ENCODE data around the gene TMEM167A.

The TMEM167A gene

DNA sequence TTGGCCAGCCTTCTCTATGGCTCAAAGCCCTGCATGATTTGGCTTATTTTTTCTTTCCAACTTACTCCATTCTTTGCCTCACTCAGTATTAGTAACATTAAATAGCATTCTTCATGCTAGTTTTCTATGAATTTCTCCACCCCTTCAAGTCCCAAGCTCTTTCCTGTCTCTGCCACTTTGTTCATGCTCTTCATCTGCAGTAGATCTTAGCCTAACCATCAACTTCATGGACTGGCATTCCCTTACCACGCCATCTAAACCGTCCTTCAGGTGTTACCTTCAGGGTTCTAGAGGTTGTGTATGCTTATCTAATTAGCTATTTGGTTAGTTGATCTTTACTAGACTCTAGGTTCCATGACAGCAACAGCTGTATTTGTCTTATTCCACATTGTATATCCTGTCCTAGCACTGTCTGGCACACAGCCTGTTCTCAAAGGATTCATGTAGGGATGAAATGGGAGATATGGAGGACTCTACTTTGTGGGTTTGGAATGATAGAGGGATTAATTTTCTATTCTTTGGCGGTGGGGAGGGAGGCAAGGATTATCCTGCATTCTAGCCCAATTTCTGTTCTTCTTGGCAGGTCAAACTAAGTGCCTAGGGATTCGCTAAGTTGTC lies 26.4 kb downstream of the TMEM167A start:
- H3K4me3 ChIP-seq (replicated peaks; ENCODE audit: insufficient read depth, low read length), result no peak overlapping the region
- no peak for DNase-seq (ENCODE audit: low read depth in 1 of 2, low spot score in 1 of 2)
- no peak overlapping the region for H3K27ac ChIP-seq (replicated peaks)
- H3K27me3 ChIP-seq (ENCODE audit: insufficient read depth, poor library complexity, severe bottlenecking), result no peaks in the 10 kb centered on the region
- no peak for TF ChIP-seq SPI1 (IDR thresholded peaks at IDR 0.05; ENCODE audit: borderline replicate concordance, low read depth)
- TF ChIP-seq GABPA (IDR thresholded peaks at IDR 0.05; ENCODE audit: low read depth), result no peak
- TF ChIP-seq, protein P1, sequence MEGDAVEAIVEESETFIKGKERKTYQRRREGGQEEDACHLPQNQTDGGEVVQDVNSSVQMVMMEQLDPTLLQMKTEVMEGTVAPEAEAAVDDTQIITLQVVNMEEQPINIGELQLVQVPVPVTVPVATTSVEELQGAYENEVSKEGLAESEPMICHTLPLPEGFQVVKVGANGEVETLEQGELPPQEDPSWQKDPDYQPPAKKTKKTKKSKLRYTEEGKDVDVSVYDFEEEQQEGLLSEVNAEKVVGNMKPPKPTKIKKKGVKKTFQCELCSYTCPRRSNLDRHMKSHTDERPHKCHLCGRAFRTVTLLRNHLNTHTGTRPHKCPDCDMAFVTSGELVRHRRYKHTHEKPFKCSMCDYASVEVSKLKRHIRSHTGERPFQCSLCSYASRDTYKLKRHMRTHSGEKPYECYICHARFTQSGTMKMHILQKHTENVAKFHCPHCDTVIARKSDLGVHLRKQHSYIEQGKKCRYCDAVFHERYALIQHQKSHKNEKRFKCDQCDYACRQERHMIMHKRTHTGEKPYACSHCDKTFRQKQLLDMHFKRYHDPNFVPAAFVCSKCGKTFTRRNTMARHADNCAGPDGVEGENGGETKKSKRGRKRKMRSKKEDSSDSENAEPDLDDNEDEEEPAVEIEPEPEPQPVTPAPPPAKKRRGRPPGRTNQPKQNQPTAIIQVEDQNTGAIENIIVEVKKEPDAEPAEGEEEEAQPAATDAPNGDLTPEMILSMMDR (IDR thresholded peaks at IDR 0.05; ENCODE audit: insufficient read depth, low read length), result no peak
- no peak for TF ChIP-seq REST (IDR thresholded peaks at IDR 0.05; ENCODE audit: insufficient replicate concordance, low read depth)
- no peak for TF ChIP-seq POLR2AphosphoS5 (IDR thresholded peaks at IDR 0.05; ENCODE audit: low read depth)

DNA sequence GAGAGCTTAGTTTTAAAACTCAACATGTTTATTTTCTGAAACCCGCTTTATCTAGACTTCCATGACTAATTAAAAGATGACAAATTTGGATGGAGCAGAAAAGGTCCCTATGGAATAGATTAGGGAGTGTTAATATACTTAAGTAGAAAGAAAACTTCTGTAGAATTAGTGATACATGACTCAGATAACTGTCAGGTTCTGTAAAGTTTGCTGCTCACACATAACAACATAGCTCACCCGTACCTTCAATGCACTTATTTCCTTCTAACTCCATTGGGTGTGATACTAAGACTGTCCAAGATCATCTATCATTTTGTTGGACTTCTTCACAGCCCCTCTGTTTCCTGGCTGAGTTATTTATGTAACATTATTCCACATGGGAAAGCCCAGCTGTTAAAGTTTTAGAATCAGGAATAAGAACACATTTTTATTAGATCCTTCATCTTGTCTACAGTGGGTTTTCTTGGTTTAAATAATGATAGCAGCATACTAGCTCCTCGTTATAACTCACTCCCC lies 27.8 kb downstream of the TMEM167A start:
- no peak for TF ChIP-seq POLR2AphosphoS5 (IDR thresholded peaks at IDR 0.05; ENCODE audit: low read depth)
- TF ChIP-seq SPI1 (IDR thresholded peaks at IDR 0.05; ENCODE audit: borderline replicate concordance, low read depth), result no peak
- TF ChIP-seq GABPA (IDR thresholded peaks at IDR 0.05; ENCODE audit: low read depth), result no peak
- TF ChIP-seq REST (IDR thresholded peaks at IDR 0.05; ENCODE audit: insufficient replicate concordance, low read depth), result no peak
- TF ChIP-seq, protein P1 (IDR thresholded peaks at IDR 0.05; ENCODE audit: insufficient read depth, low read length), result no peak

DNA sequence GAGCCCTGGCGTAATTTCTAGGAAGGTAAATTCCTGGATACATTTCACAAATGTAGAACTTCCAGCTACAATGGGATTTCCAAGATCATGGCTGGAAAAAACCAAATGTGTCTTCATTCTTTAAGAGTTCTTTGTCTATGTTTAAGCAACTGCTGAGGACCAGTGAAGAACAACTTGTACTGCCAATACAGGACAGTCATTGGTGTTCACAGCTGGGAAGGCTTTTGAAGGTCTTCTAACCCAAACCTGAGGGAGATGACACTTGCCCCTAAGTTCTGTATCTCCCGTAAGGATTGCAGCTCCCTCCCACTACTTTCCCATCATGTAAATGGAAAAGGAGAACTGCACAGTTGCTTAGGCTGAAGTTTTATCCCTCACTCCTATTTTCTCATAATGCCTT lies 28.4 kb downstream of the TMEM167A start:
- no peak overlapping the region for H3K27ac ChIP-seq (replicated peaks)
- H3K4me3 ChIP-seq (replicated peaks; ENCODE audit: insufficient read depth, low read length), result no peak overlapping the region
- TF ChIP-seq SPI1 (IDR thresholded peaks at IDR 0.05; ENCODE audit: borderline replicate concordance, low read depth) (no peak), REST (IDR thresholded peaks at IDR 0.05; ENCODE audit: insufficient replicate concordance, low read depth) (no peak), GABPA (IDR thresholded peaks at IDR 0.05; ENCODE audit: low read depth) (no peak), POLR2AphosphoS5 (IDR thresholded peaks at IDR 0.05; ENCODE audit: low read depth) (no peak)
- TF ChIP-seq, protein P1 (IDR thresholded peaks at IDR 0.05; ENCODE audit: insufficient read depth, low read length), result no peak
- H3K27me3 ChIP-seq (ENCODE audit: insufficient read depth, poor library complexity, severe bottlenecking), result no peaks in the 10 kb centered on the region
- no peak for DNase-seq (ENCODE audit: low read depth in 1 of 2, low spot score in 1 of 2)

More for the DNA sequence above, 27.8 kb downstream of the TMEM167A start:
- DNase-seq (ENCODE audit: low read depth in 1 of 2, low spot score in 1 of 2), result no peak
- Histone ChIP-seq H3K27me3 (ENCODE audit: insufficient read depth, poor library complexity, severe bottlenecking) (no peaks in the 10 kb centered on the region), H3K27ac (replicated peaks) (no peak overlapping the region), H3K4me3 (replicated peaks; ENCODE audit: insufficient read depth, low read length) (no peak overlapping the region)
